H9 (cell line): ENCODE measurements around the gene ATP13A4. TPM values are rescaled to one million over a fixed set of nuclear protein-coding genes. Genes with fewer than 3 reads are reported as not detected.

Experiments used
- DNase-seq: peaks from one replicate; pipeline ENCODE4 v3.0.0-alpha.2; 2017
- H2AFZ ChIP-seq: one replicate; pipeline ENCODE4 v1.6.1; 2013; ENCODE audit warnings: mild to moderate bottlenecking, low read length, control low read depth, moderate library complexity
- H2AK5ac ChIP-seq: 2 replicates; pipeline ENCODE4 v1.6.1; 2013; ENCODE audit warnings: low read length, control low read depth, mixed read lengths; ENCODE audit not compliant: insufficient read length
- H2BK120ac ChIP-seq: one replicate; pipeline ENCODE4 v1.6.1; 2013; ENCODE audit warnings: low read depth, mild to moderate bottlenecking, low read length, control low read depth, inconsistent platforms; ENCODE audit not compliant: poor library complexity, severe bottlenecking
- H2BK12ac ChIP-seq: 2 replicates; pipeline ENCODE4 v1.6.1; 2013; ENCODE audit warnings: low read length, control low read depth, mixed read lengths, low read depth; ENCODE audit not compliant: insufficient read length
- H2BK15ac ChIP-seq: 2 replicates; pipeline ENCODE4 v1.6.1; 2013; ENCODE audit warnings: low read depth, low read length, control low read depth
- H2BK20ac ChIP-seq: one replicate; pipeline ENCODE4 v1.6.1; 2013; ENCODE audit warnings: low read depth, mild to moderate bottlenecking, low read length, control low read depth, inconsistent platforms; ENCODE audit not compliant: poor library complexity, severe bottlenecking
- H2BK5ac ChIP-seq: 2 replicates; pipeline ENCODE4 v1.6.1; 2013; ENCODE audit warnings: low read length, control low read depth, mixed read lengths; ENCODE audit not compliant: insufficient read length
- H3K14ac ChIP-seq: 2 replicates; pipeline ENCODE4 v1.6.1; 2013; ENCODE audit warnings: low read length, control low read depth; ENCODE audit not compliant: insufficient read depth
- H3K18ac ChIP-seq: 2 replicates; pipeline ENCODE4 v1.6.1; 2013; ENCODE audit warnings: low read depth, mild to moderate bottlenecking, mixed read lengths, low read length, control low read depth; ENCODE audit not compliant: insufficient read length
- H3K23ac ChIP-seq: 2 replicates; pipeline ENCODE4 v1.6.1; 2013; ENCODE audit warnings: low read length, control low read depth, mixed read lengths, low read depth; ENCODE audit not compliant: insufficient read length
- H3K23me2 ChIP-seq: 2 replicates; pipeline ENCODE4 v1.6.1; 2013; ENCODE audit warnings: low read depth, mild to moderate bottlenecking, mixed read lengths, low read length, control low read depth; ENCODE audit not compliant: insufficient read length, poor library complexity, severe bottlenecking
- H3K27ac ChIP-seq: 2 replicates; pipeline ENCODE4 v1.5.1; 2013; ENCODE audit warnings: low read length, control low read depth, mixed read lengths, low read depth; ENCODE audit not compliant: insufficient read length
- H3K27me3 ChIP-seq: 2 replicates; pipeline ENCODE4 v1.6.1; 2013; ENCODE audit warnings: low read length, control low read depth, inconsistent platforms; ENCODE audit not compliant: insufficient read depth
- H3K4ac ChIP-seq: 2 replicates; pipeline ENCODE4 v1.6.1; 2013; ENCODE audit warnings: low read depth, mild to moderate bottlenecking, control low read depth, inconsistent platforms, low read length, moderate library complexity
- H3K4me1 ChIP-seq: 2 replicates; pipeline ENCODE4 v1.6.1; 2013; ENCODE audit warnings: low read length, control low read depth, inconsistent platforms; ENCODE audit not compliant: insufficient read depth
- H3K4me2 ChIP-seq: 2 replicates; pipeline ENCODE4 v1.6.1; 2013; ENCODE audit warnings: low read length, control low read depth, mixed read lengths; ENCODE audit not compliant: insufficient read length, insufficient read depth
- H3K56ac ChIP-seq: 2 replicates; pipeline ENCODE4 v1.6.1; 2013; ENCODE audit warnings: low read depth, mild to moderate bottlenecking, mixed read lengths, low read length, control low read depth; ENCODE audit not compliant: insufficient read length
- H3K79me1 ChIP-seq: 2 replicates; pipeline ENCODE4 v1.6.1; 2013; ENCODE audit warnings: low read depth, mild to moderate bottlenecking, moderate library complexity, low read length, control low read depth, inconsistent platforms; ENCODE audit not compliant: insufficient read depth, poor library complexity, severe bottlenecking
- H3K79me2 ChIP-seq: 2 replicates; pipeline ENCODE4 v1.6.1; 2013; ENCODE audit warnings: low read length, control low read depth, inconsistent platforms; ENCODE audit not compliant: insufficient read depth
- H3K9ac ChIP-seq: 2 replicates; pipeline ENCODE4 v1.6.1; 2013; ENCODE audit warnings: low read length, control low read depth, mixed read lengths; ENCODE audit not compliant: insufficient read length; ENCODE audit errors: extremely low read depth
- H3K9me3 ChIP-seq: one replicate; pipeline ENCODE4 v1.6.1; 2013; ENCODE audit warnings: low read depth, low read length, inconsistent platforms; ENCODE audit not compliant: control insufficient read depth
- H3T11ph ChIP-seq: one replicate; pipeline ENCODE4 v1.6.1; 2013; ENCODE audit warnings: mild to moderate bottlenecking, low read length, control low read depth, inconsistent platforms
- H4K20me1 ChIP-seq: one replicate; pipeline ENCODE4 v1.6.1; 2013; ENCODE audit not compliant: control insufficient read depth, insufficient read length, insufficient read depth
- H4K5ac ChIP-seq: 2 replicates; pipeline ENCODE4 v1.6.1; 2013; ENCODE audit warnings: low read depth, mild to moderate bottlenecking, mixed read lengths, low read length, control low read depth; ENCODE audit not compliant: insufficient read length
- H4K8ac ChIP-seq: replicated peaks from 2 replicates; pipeline ENCODE4 v1.6.1; 2013; ENCODE audit warnings: low read length, control low read depth, mixed read lengths, low read depth; ENCODE audit not compliant: insufficient read length
- H4K91ac ChIP-seq: 2 replicates; pipeline ENCODE4 v1.6.1; 2013; ENCODE audit warnings: low read depth, mild to moderate bottlenecking, moderate library complexity, mixed read lengths, low read length, control low read depth; ENCODE audit not compliant: insufficient read length
- H3K27ac Mint-ChIP-seq, 3 experiments: 2 replicates in 2 of 3; 3 replicates in 1 of 3; pipeline ENCODE4 v1.8.0; 2020 to 2021; ENCODE audit warnings: mixed read lengths in 3 of 3, mild to moderate bottlenecking in 1 of 3, moderate library complexity in 1 of 3
- H3K27me3 Mint-ChIP-seq: 2 replicates; pipeline ENCODE4 v1.8.0; 2021; ENCODE audit warnings: low read depth, mild to moderate bottlenecking, moderate library complexity, mixed read lengths
- H3K36me3 Mint-ChIP-seq, 3 experiments: 2 replicates in 2 of 3; 3 replicates in 1 of 3; pipeline ENCODE4 v1.8.0; 2020 to 2021; ENCODE audit warnings: low read depth in 3 of 3, mixed read lengths in 3 of 3; ENCODE audit not compliant: insufficient read depth in 1 of 3
- H3K4me1 Mint-ChIP-seq, 2 experiments: 2 replicates each; pipeline ENCODE4 v1.8.0; 2020; ENCODE audit warnings: mixed read lengths in 2 of 2
- H3K4me3 Mint-ChIP-seq, 2 experiments: 2 replicates in 1 of 2; 3 replicates in 1 of 2; pipeline ENCODE4 v1.8.0; 2020 to 2021; ENCODE audit warnings: mild to moderate bottlenecking in 2 of 2, mixed read lengths in 2 of 2, moderate library complexity in 1 of 2
- H3K9me3 Mint-ChIP-seq, 2 experiments: 2 replicates in 1 of 2; 3 replicates in 1 of 2; pipeline ENCODE4 v1.8.0; 2020; ENCODE audit warnings: mild to moderate bottlenecking in 2 of 2, mixed read lengths in 2 of 2, moderate library complexity in 1 of 2
- CTCF ChIP-seq: fragments of 200-600 bp; sonication (generic); conservative IDR thresholded peaks from 3 replicates; pipeline ENCODE4 v1.8.0; 2021; ENCODE audit warnings: antibody characterized with exemption, mild to moderate bottlenecking
- WGBS: extraction: QIAGEN DNeasy Blood & Tissue Kit; methylation state at CpG from one replicate; pipeline ENCODE4 v1.1.7; 2013; ENCODE audit warnings: missing lambda C conversion rate, low lambda C conversion rate, mixed read lengths; ENCODE audit not compliant: insufficient read length; ENCODE audit errors: extremely low coverage; 5-methylcytosine and 5-hydroxymethylcytosine counted together
- total RNA-seq: library from RNA; stranded (reverse); gene quantifications from 2 replicates; pipeline ENCODE4 v1.2.1, GENCODE V29; 2021

The ATP13A4 gene
- total RNA-seq, 1 experiment from 2014 or later, result 0.13 TPM

- H2AFZ ChIP-seq, result no peak overlapping the region
- no peak for DNase-seq
- H4K20me1 ChIP-seq, result no peaks in the 10 kb centered on the region
- Mint-ChIP-seq H3K9me3 (no peaks in the 10 kb centered on the region), H3K4me1 (no peaks in the 10 kb centered on the region), H3K27me3 (no peaks in the 10 kb centered on the region; the same call in 1 of the 2 replicates), H3K4me3 (no peak overlapping the region), H3K27ac (no peak overlapping the region), H3K36me3 (no peaks in the 10 kb centered on the region)
- no peak overlapping the region for H2BK5ac ChIP-seq
- no peak overlapping the region for H2BK20ac ChIP-seq
- TF ChIP-seq CTCF, result no peak
- no peaks in the 10 kb centered on the region for H3K79me1 ChIP-seq
- no peak overlapping the region for H3K14ac ChIP-seq
- H2AK5ac ChIP-seq, result no peak overlapping the region
- no peak overlapping the region for H4K91ac ChIP-seq
- no peak overlapping the region for H3K4ac ChIP-seq
- no peak overlapping the region for H2BK15ac ChIP-seq
- no peaks in the 10 kb centered on the region for H3K27me3 ChIP-seq
- no peak overlapping the region for H3K18ac ChIP-seq
- H4K5ac ChIP-seq, result no peak overlapping the region
- H3K9me3 ChIP-seq, result no peaks in the 10 kb centered on the region
- no peak overlapping the region for H2BK120ac ChIP-seq
- H3K23me2 ChIP-seq, result no peaks in the 10 kb centered on the region
- no peak overlapping the region for H2BK12ac ChIP-seq
- no peak overlapping the region for H3K9ac ChIP-seq
- H3K4me1 ChIP-seq, result no peaks in the 10 kb centered on the region
- H3K79me2 ChIP-seq, result no peaks in the 10 kb centered on the region
- no peak overlapping the region for H3T11ph ChIP-seq
- no peak overlapping the region for H3K27ac ChIP-seq
- no peak overlapping the region for H3K56ac ChIP-seq
- no peak overlapping the region for H3K23ac ChIP-seq
- H3K4me2 ChIP-seq, result no peak overlapping the region
- H4K8ac ChIP-seq, result no peak overlapping the region
- whole genome bisulfite sequencing, result no CpG with 5 or more reads among the region's 7 CpGs
Measured at GRCh38 chr3:193499801-193500485, 54.8 kb downstream of the ATP13A4 start.
